ENCODE data around the gene LZTS2. TPM values are rescaled to one million over a fixed set of nuclear protein-coding genes. Genes with fewer than 3 reads are reported as not detected.

LZTS2 gene, protein sequence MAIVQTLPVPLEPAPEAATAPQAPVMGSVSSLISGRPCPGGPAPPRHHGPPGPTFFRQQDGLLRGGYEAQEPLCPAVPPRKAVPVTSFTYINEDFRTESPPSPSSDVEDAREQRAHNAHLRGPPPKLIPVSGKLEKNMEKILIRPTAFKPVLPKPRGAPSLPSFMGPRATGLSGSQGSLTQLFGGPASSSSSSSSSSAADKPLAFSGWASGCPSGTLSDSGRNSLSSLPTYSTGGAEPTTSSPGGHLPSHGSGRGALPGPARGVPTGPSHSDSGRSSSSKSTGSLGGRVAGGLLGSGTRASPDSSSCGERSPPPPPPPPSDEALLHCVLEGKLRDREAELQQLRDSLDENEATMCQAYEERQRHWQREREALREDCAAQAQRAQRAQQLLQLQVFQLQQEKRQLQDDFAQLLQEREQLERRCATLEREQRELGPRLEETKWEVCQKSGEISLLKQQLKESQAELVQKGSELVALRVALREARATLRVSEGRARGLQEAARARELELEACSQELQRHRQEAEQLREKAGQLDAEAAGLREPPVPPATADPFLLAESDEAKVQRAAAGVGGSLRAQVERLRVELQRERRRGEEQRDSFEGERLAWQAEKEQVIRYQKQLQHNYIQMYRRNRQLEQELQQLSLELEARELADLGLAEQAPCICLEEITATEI
- total RNA-seq (2022; extraction: Qiagen RNA extraction): 22.4 to 43.1 TPM (median 36.7 TPM) in 5 replicates

GRCh38 chr10:100999742-101000126 lies at the start of gene LZTS2:
Gene LZTS2, plus strand, starts transcription at chr10:100999808. Its CDS starts 2,731 bp downstream, at chr10:101002539.

DNA sequence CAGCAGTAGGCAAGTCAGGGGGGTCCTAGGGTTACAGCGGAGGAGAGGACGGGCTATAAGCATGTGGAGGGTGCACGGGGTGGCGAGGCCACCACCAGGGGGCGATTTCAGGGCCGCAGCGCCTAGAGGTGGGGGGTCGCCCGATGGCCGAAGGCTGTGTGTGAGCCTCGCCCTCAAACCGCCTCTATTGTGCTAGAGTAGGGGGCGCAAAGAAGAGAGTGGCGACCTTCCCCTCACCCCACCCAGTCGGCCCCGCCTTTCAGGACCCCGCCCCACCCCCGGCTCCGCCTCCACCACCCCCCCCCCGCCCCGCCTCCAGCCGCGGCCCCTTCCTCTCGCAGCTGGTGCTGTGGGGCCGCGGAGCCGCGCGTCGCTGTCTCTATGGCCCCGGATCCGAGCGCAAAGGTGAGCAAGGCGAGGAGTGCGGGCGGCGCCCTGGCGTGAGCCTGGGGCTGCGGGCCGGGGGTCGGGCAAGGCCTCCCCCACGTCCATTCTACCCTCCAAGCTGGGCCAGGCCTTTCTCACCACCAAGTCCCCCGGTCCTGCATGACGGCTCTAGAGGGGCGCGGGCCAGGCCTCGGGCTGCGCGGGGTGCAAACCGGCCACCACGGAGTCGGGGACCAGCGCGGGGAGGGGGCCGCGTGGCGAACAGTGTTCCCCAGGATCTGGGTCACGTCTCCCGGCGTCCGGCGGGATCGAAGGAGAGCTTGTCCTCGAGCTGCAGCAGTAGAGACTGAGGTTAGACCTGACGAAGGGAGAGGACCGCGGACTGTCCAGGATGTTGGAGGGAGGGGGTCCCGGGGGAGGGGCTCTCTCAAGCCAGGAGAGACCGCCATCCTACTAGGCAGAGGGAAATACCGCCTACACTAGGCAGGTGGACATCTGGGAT lies 30.2 kb upstream of the LZTS2 start, which contains the start of gene SEMA4G:
Gene SEMA4G (plus strand): TSS at position 318 of the 889 bp plus-strand sequence. CDS start 3,409 bp downstream, outside the sequence.

DNA sequence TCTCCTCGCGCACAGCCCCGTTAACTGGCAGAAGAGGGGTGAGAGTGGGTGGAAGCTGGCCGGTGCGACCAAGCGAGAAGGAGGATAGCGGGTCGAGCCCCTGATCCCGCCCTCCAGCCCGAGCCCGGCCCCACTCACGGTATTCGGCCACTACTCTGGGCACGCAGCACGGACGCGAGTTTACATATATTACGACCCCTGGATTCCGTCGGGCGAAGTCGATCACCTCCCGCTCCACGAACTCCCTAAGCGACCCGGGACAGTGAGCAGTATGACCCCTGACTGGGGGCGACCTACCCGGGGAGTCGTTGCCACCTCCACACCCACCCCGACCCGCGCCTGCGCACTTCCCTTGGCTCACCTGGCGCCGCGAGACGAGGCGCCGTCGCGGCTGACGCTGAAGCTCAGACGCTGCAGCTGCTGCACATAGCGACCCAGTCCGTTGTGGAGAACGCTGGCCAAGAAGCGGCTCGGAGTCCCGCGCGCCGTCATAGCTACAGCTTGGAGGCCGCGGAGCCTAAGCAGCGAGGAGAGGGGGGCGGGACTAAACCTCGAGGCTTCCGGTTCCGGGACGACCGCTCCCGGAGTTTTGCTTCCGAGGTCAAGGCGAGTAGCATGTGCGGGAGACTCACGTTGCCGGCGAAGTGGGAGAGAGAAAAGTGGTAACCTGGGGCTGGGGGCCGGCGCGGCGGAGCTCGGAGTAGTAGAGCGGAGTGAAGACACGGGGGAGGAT lies 12.5 kb upstream of the LZTS2 start, which contains the start of the genes MRPL43 and TWNK:
Gene MRPL43 (minus strand): TSS at position 546 of the 733 bp plus-strand sequence. CDS start 54 bp downstream, at position 492.
Gene TWNK (plus strand): TSS at position 592 of the 733 bp plus-strand sequence. CDS start 668 bp downstream, outside the sequence.

DNA sequence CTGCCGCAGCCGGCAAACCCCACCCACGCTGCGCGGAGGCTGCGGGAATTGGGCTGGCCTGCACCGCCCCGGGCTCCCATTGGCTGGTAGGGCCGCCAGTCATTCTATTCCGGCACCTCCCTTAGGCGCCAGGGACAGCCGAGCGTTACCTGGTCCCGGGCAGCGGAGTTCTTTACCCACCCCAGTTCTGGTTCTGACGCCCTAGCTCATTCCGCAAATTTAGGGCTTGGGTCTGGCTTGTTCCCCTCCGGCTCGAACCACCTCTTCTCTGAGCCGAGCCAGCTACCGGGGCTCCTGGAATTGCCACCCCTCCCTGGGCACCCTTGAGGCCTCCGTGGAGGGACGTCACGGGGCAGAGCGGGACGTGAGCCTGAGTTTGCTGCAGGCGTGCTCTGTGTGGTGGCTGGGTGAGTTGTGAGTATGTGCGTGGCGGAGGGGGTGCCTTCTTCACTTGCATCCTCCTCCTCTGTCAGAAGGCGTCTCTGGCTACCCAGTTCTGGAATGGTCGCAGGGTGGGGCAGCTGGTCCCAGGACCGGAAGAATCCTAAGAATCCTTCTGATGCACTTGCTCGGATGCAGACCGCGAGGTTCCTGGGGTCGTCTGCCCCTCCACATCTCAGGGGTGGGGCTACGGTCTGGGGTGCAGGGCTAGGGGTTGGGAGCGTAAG lies 31.7 kb downstream of the LZTS2 start, which contains the start of the genes PDZD7 and SFXN3:
Gene PDZD7 (minus strand): TSS at position 2 of the 668 bp plus-strand sequence. CDS start 910 bp downstream, outside the sequence.
Gene SFXN3 (plus strand): TSS at position 107 of the 668 bp plus-strand sequence. CDS start 3,461 bp downstream, outside the sequence.

Other genes starting within 250 kb of the LZTS2 start
- 7.8 to 11.5 TPM (median 10.6 TPM) in 5 replicates for gene SLF2, start 86.8 kb upstream of the LZTS2 start, total RNA-seq (2022; extraction: Qiagen RNA extraction)
- 7.3 to 9.2 TPM (median 7.6 TPM) in 5 replicates for gene SEMA4G, start 30.3 kb upstream of the LZTS2 start, total RNA-seq (2022; extraction: Qiagen RNA extraction)
- gene MRPL43, start 12.3 kb upstream of the LZTS2 start, total RNA-seq (2022; extraction: Qiagen RNA extraction): 76.4 to 97.7 TPM (median 92.4 TPM) in 5 replicates
- 35.7 to 40.8 TPM (median 38.8 TPM) in 5 replicates for gene TWNK, start 12.3 kb upstream of the LZTS2 start, total RNA-seq (2022; extraction: Qiagen RNA extraction)
- 0.35 to 0.94 TPM (median 0.81 TPM) in 5 replicates for gene PDZD7, start 31.3 kb downstream of the LZTS2 start, total RNA-seq (2022; extraction: Qiagen RNA extraction)
- 38.1 to 51.4 TPM (median 45.0 TPM) in 5 replicates for gene SFXN3, start 31.4 kb downstream of the LZTS2 start, total RNA-seq (2022; extraction: Qiagen RNA extraction)
- 2.0 to 3.3 TPM (median 2.9 TPM) in 5 replicates for gene KAZALD1, start 62.2 kb downstream of the LZTS2 start, total RNA-seq (2022; extraction: Qiagen RNA extraction)
- gene TLX1, start 131.5 kb downstream of the LZTS2 start, total RNA-seq (2022; extraction: Qiagen RNA extraction): 0.04 TPM in 1 of 5 replicates, not detected in the others
- gene LBX1, start 229.7 kb downstream of the LZTS2 start, total RNA-seq (2022; extraction: Qiagen RNA extraction): not detected in 5 replicates

All from A549 treated with dexamethasone at 1 μM for 4 hours (cell line).